SK-N-SH (cell line): ENCODE results near the gene THSD4. TPM values are rescaled to one million over a fixed set of nuclear protein-coding genes. Genes with fewer than 3 reads are reported as not detected.

ENCODE experiments used
- CTCF ChIA-PET: fragments of 300-600, 350-600 bp; formaldehyde crosslinking; extraction: SDS; loops from one replicate; lab custom pipeline; 2021; lab: Yijun Ruan, JAX
- POLR2A ChIA-PET: fragments of 350-600 bp; sonication (Branson Sonifier 250); formaldehyde crosslinking; extraction: SDS; loops from one replicate; lab custom pipeline; 2020; ENCODE audit warnings: antibody characterized with exemption, inconsistent platforms; lab: Yijun Ruan, JAX
- DNase-seq: peaks from one replicate; pipeline ENCODE4 v3.0.0; 2012
- H2AFZ ChIP-seq: fragments of 200-600 bp; sonication (generic); 2 replicates; pipeline ENCODE4 v1.8.1; 2016; ENCODE audit warnings: antibody characterized with exemption, mild to moderate bottlenecking, low read depth
- H3F3A ChIP-seq: fragments of 200-600 bp; sonication (generic); replicated peaks from 2 replicates; pipeline ENCODE3; 2016; ENCODE audit warnings: antibody characterized with exemption, mild to moderate bottlenecking; ENCODE audit not compliant: insufficient read depth
- H3K27ac ChIP-seq, 2 experiments: fragments of 200-500 bp in 1 of 2; fragments of 200-600 bp in 1 of 2; sonication (Bioruptor generic) in 1 of 2; sonication (generic), shearing (Covaris generic) in 1 of 2; 2 replicates each; pipeline versions ENCODE4 v1.5.1 to v1.6.1; 2014 to 2016; ENCODE audit warnings: low read depth in 2 of 2, inconsistent platforms in 1 of 2, low read length in 1 of 2, mild to moderate bottlenecking in 1 of 2, mixed read lengths in 1 of 2
- H3K27me3 ChIP-seq: fragments of 200-600 bp; sonication (generic), shearing (Covaris generic); 2 replicates; pipeline ENCODE4 v1.6.1; 2016; ENCODE audit warnings: mixed run types; ENCODE audit not compliant: insufficient read depth
- H3K36me3 ChIP-seq, 2 experiments: fragments of 200-500 bp in 1 of 2; fragments of 200-600 bp in 1 of 2; sonication (Bioruptor generic) in 1 of 2; sonication (generic) in 1 of 2; replicated peaks in 1 of 2; 2 replicates each; pipeline versions ENCODE3 to v1.5.1; 2014 to 2016; ENCODE audit warnings: low read length in 1 of 2, mild to moderate bottlenecking in 1 of 2; ENCODE audit not compliant: insufficient read depth in 2 of 2, control insufficient read depth in 1 of 2
- H3K4me1 ChIP-seq, 2 experiments: fragments of 200-500 bp in 1 of 2; fragments of 200-600 bp in 1 of 2; sonication (Bioruptor generic) in 1 of 2; sonication (generic), shearing (Covaris generic) in 1 of 2; 2 replicates each; pipeline versions ENCODE4 v1.5.1 to v1.6.1; 2014 to 2016; ENCODE audit warnings: low read depth in 1 of 2, low read length in 1 of 2, mixed run types in 1 of 2; ENCODE audit not compliant: insufficient read depth in 2 of 2, control insufficient read depth in 1 of 2
- H3K4me2 ChIP-seq: fragments of 200-600 bp; sonication (generic), shearing (Covaris generic); 2 replicates; pipeline ENCODE4 v1.6.1; 2017; ENCODE audit warnings: mixed run types
- H3K4me3 ChIP-seq, 2 experiments: fragments of 200-500 bp in 1 of 2; fragments of 200-600 bp in 1 of 2; sonication (Bioruptor generic) in 1 of 2; sonication (generic), shearing (Covaris generic) in 1 of 2; 2 replicates each; pipeline versions ENCODE4 v1.5.1 to v1.8.1; 2014 to 2016; ENCODE audit warnings: low read depth in 2 of 2, inconsistent platforms in 1 of 2, low read length in 1 of 2, mild to moderate bottlenecking in 1 of 2, mixed read lengths in 1 of 2, moderate library complexity in 1 of 2
- H3K79me2 ChIP-seq: fragments of 200-600 bp; sonication (generic); 2 replicates; pipeline ENCODE4 v1.8.1; 2017; ENCODE audit warnings: mild to moderate bottlenecking; ENCODE audit not compliant: insufficient read depth
- H3K9ac ChIP-seq: fragments of 200-600 bp; sonication (generic); 2 replicates; pipeline ENCODE4 v1.6.1; 2017; ENCODE audit warnings: mixed run types
- H3K9me2 ChIP-seq: fragments of 200-600 bp; sonication (generic); 2 replicates; pipeline ENCODE4 v1.6.1; 2017; ENCODE audit warnings: mixed run types
- H3K9me3 ChIP-seq: fragments of 200-600 bp; sonication (generic); 2 replicates; pipeline ENCODE4 v1.6.1; 2017; ENCODE audit warnings: mixed run types, mild to moderate bottlenecking, moderate library complexity
- H4K20me1 ChIP-seq: fragments of 200-600 bp; sonication (generic); 2 replicates; pipeline ENCODE4 v1.6.1; 2017; ENCODE audit warnings: mild to moderate bottlenecking, mixed run types; ENCODE audit not compliant: insufficient read depth
- CTCF ChIP-seq: fragments of 200-600 bp; sonication (generic); IDR thresholded peaks from 2 replicates; pipeline ENCODE4 v1.6.1; 2017; ENCODE audit warnings: antibody characterized with exemption, mild to moderate bottlenecking, moderate library complexity
- EP300 ChIP-seq, 2 experiments: IDR thresholded peaks; 2 replicates each; pipeline versions ENCODE4 v1.4.0 to v1.6.1; 2012; ENCODE audit warnings: borderline replicate concordance in 1 of 2, low read depth in 1 of 2, low read length in 1 of 2
- GATA2 ChIP-seq: sonication (generic); formaldehyde crosslinking; IDR thresholded peaks from 2 replicates; pipeline ENCODE4 v1.5.0; 2020; ENCODE audit warnings: mild to moderate bottlenecking, missing genetic modification reagents
- JUND ChIP-seq: IDR thresholded peaks from 2 replicates; pipeline ENCODE4 v1.4.0; 2012
- MXI1 ChIP-seq: IDR thresholded peaks from 2 replicates; pipeline ENCODE4 v1.6.1; 2012; ENCODE audit warnings: mild to moderate bottlenecking, low read depth, low read length, improper control_type of control experiment
- NRF1 ChIP-seq: IDR thresholded peaks from 2 replicates; pipeline ENCODE4 v1.6.1; 2012; ENCODE audit warnings: low read depth, mild to moderate bottlenecking, low read length
- PBX3 ChIP-seq: IDR thresholded peaks from 2 replicates; pipeline ENCODE4; 2012
- RAD21 ChIP-seq: IDR thresholded peaks from 2 replicates; pipeline ENCODE4 v1.6.1; 2012; ENCODE audit warnings: mild to moderate bottlenecking, low read length
- SMC3 ChIP-seq: IDR thresholded peaks from 2 replicates; pipeline ENCODE4 v1.6.1; 2012; ENCODE audit warnings: low read depth, low read length, improper control_type of control experiment
- TCF12 ChIP-seq: IDR thresholded peaks from 2 replicates; pipeline ENCODE4 v1.4.0; 2012
- TEAD4 ChIP-seq: IDR thresholded peaks from 2 replicates; pipeline ENCODE4 v1.4.0; 2012; ENCODE audit warnings: mild to moderate bottlenecking, borderline replicate concordance; ENCODE audit not compliant: insufficient read depth
- USF1 ChIP-seq: IDR thresholded peaks from 2 replicates; pipeline ENCODE4 v1.4.0; 2012; ENCODE audit warnings: low read depth, borderline replicate concordance
- WGBS: methylation state at CpG from one replicate; pipeline ENCODE4 v1.1.6; 2017; ENCODE audit warnings: low lambda C conversion rate; 5-methylcytosine and 5-hydroxymethylcytosine counted together
- polyA plus RNA-seq, 3 experiments: library from polyadenylated mRNA; depleted of rRNA; stranded (reverse); fragments of >200 nt; gene quantifications; 2 replicates each; pipeline ENCODE4 v1.2.3, GENCODE V29; 2012

The THSD4 gene
- polyA plus RNA-seq, 1 of the 3 experiments (the other 2 are of a cell fraction) = 79.1 TPM

- POLR2A ChIA-PET = no interaction called here
Measured at GRCh38 chr15:71549091-71549490, 433.8 kb downstream of the THSD4 start.

More at GRCh38 chr15:71549091-71549490, 433.8 kb downstream of the THSD4 start:
- Histone ChIP-seq H3K4me1 (peaks cover 0 to 9% of the 10 kb centered on the region in 2 experiments; a peak in 1 of 4 replicates), H3K9ac (no peak overlapping the region), H3K27ac (no peak overlapping the region), H3K79me2 (no peaks in the 10 kb centered on the region), H3K27me3 (no peaks in the 10 kb centered on the region), H3F3A (no peaks in the 10 kb centered on the region), H3K9me2 (no peaks in the 10 kb centered on the region), H4K20me1 (no peaks in the 10 kb centered on the region), H3K4me3 (no peak overlapping the region), H3K4me2 (no peak overlapping the region), H3K9me3 (no peaks in the 10 kb centered on the region), H2AFZ (no peak overlapping the region), H3K36me3 (no peaks in the 10 kb centered on the region)
- DNase-seq = no peak
- no peak for TF ChIP-seq PBX3
- no peak for TF ChIP-seq SMC3
- TF ChIP-seq TEAD4 = no peak
- no peak for TF ChIP-seq USF1
- no peak for TF ChIP-seq MXI1
- TF ChIP-seq NRF1 = no peak
- no peak for TF ChIP-seq GATA2 (CRISPR knock-in tag)
- TF ChIP-seq JUND = no peak
- TF ChIP-seq CTCF = no peak
- no peak for TF ChIP-seq EP300 (IDR thresholded peaks at IDR 0.05; ENCODE audit: borderline replicate concordance in 1 of 2, low read depth in 1 of 2, low read length in 1 of 2)
- TF ChIP-seq TCF12 = no peak
- no peak for TF ChIP-seq RAD21
- CTCF ChIA-PET = interaction anchor here (1.0 to 1.7 kb wide), 3 partner anchors 23 to 203 kb away, joined by 3 to 5 read pairs (median 3); no protein-coding TSS in a partner anchor
- WGBS = 93% methylated on average over 5 of the region's 5 CpGs
